Right cardiac atrium (tissue), 5 donors: Measurements from ENCODE around the gene CALHM6. TPM values are rescaled to one million over a fixed set of nuclear protein-coding genes. Genes with fewer than 3 reads are reported as not detected.

ENCODE experiments used
- ATAC-seq, 2 donors: fragments of 200-7000 bp; cut with Tn5 transposase; one replicate each; pipeline versions ENCODE4 v1.8.0 to v1.9.1; 2020; ENCODE audit warnings: moderate library complexity in 2 of 2, mild to moderate bottlenecking in 1 of 2
- DNase-seq, 3 donors: peaks; one replicate each; pipeline ENCODE4 v3.0.0-alpha.2; 2020
- H3K27ac ChIP-seq: one replicate; pipeline ENCODE4 v1.5.1; 2013; ENCODE audit warnings: mild to moderate bottlenecking, low read length, control low read depth, moderate library complexity
- H3K27me3 ChIP-seq: one replicate; pipeline ENCODE4 v1.6.1; 2013; ENCODE audit not compliant: control insufficient read depth, insufficient read depth
- H3K4me1 ChIP-seq: one replicate; pipeline ENCODE4 v1.6.1; 2013; ENCODE audit warnings: low read length; ENCODE audit not compliant: control insufficient read depth, insufficient read depth
- H3K4me3 ChIP-seq: one replicate; pipeline ENCODE4 v1.5.1; 2013; ENCODE audit warnings: low read length, control low read depth
- H3K9me3 ChIP-seq: one replicate; pipeline ENCODE4 v1.6.1; 2013; ENCODE audit warnings: low read length; ENCODE audit not compliant: control insufficient read depth
- WGBS: extraction: QIAGEN DNeasy Blood & Tissue Kit; methylation state at CpG from one replicate; pipeline ENCODE4 v1.1.7; 2013; 5-methylcytosine and 5-hydroxymethylcytosine counted together
- intact Hi-C, 4 donors: fragments of 100-400 bp; cut with DNase I; formaldehyde crosslinking; loops; one replicate each; pipeline versions ENCODE4 v1.11.0 to v1.14.0; 2022 to 2023
- polyA plus RNA-seq: library from polyadenylated mRNA; stranded (reverse); fragments of 200-250 nt; gene quantifications from one replicate; pipeline ENCODE4 v1.2.3, GENCODE V29; 2013
- total RNA-seq, 4 donors: library from RNA; stranded (reverse); fragmentation: NEBNext Ultra II Directional; extraction: Animal tissue kit (Norgen Biotek cat#: 25700); gene quantifications; one replicate each; pipeline ENCODE4 v1.2.1, GENCODE V29; 2021
- donor health status: healthy with polysubstance abuse.
- donor health status: DM: no; HTN: yes; CAD: no.
- donor health status: DM: no; HTN: no; CAD: no.
- donor health status: DM: no; HTN: yes; CAD: no; lungs with severe emphysema.
- donor health status: DM: yes; HTN: yes; CAD: no.

The CALHM6 gene
- total and polyA plus RNA-seq, 5 donors = 3.0 to 5.9 (median 4.1) TPM

GRCh38 chr6:116508527-116508926 is 47.4 kb downstream of the CALHM6 start:
- no peaks in the 10 kb centered on the region for H3K9me3 ChIP-seq
- H3K4me3 ChIP-seq = no peak overlapping the region
- intact Hi-C loops = no loop called here
- DNase-seq = no peak
- ATAC-seq = no peak
- H3K4me1 ChIP-seq = peaks cover 3% of the 10 kb centered on the region
- no peak overlapping the region for H3K27ac ChIP-seq
- no peaks in the 10 kb centered on the region for H3K27me3 ChIP-seq

DNA sequence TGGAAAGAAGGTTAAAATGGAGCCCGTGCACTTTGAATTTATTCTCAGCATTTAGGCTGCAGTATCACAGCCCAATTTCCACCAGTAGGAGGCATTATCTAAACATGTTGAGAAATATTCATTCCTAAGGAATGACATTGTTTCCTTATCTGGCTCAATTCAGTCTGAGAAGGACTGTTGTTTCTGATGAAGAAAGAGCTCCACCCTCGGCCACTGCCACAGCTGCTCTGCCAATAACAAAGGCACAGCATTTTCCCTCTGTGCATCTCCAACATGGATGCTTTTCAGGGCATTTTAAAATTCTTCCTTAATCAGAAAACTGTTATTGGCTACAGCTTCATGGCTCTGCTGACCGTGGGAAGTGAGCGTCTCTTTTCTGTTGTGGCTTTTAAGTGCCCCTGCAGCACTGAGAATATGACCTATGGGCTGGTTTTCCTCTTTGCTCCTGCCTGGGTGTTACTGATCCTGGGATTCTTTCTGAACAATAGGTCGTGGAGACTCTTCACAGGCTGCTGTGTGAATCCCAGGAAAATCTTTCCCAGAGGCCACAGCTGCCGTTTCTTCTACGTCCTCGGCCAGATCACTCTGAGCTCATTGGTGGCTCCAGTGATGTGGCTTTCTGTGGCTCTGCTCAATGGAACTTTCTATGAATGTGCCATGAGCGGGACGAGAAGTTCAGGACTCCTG is 50.4 kb downstream of the CALHM6 start, which contains the start of gene CALHM5:
TSS of gene CALHM5 (plus strand) at position 216 of the 687 bp plus-strand sequence. CDS start at position 274, 58 bp downstream.
- ATAC-seq = peak; percentile 94 to 98
- Histone ChIP-seq H3K4me3 (peak within 1 kb of the TSS; percentile 75), H3K27me3 (no peaks in the 10 kb centered on the region), H3K4me1 (peaks cover 5% of the 10 kb centered on the region), H3K27ac (peak within 1 kb of the TSS; percentile 99), H3K9me3 (no peaks in the 10 kb centered on the region)
- intact Hi-C loops = no loop called here
- peak; percentile 70 to 84 (median 72) for DNase-seq
- WGBS = 26% methylated on average over 10 of the region's 10 CpGs

DNA sequence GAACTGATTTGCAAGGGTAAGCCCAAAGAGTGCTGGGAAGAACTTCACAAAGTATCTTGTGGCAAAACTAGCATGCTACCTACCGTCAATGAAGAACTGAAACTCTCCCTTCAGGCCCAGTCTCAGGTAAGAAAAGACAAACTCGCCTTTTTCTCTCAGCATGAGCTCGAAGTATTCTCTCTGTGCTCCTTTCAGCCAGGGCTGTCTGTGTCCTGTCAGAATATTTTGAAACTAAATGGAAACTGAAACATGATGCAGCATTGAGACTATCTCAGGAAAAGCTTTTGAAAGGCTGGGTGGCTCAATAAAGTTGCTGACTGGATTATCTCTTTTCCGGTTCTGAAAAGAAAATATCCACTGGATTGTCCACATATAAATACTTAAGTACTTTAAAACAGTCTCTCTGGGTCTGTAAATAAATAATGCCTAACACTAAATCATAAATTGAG is 51.0 kb downstream of the CALHM6 start:
- DNase-seq (no peak), ATAC-seq (peak; percentile 78 to 82)
- peaks cover 5% of the 10 kb centered on the region for H3K4me1 ChIP-seq
- WGBS = 25% methylated on average over 4 of the region's 4 CpGs
- intact Hi-C loops = no loop called here
- H3K4me3 ChIP-seq = peak overlapping the region; percentile 75
- no peaks in the 10 kb centered on the region for H3K9me3 ChIP-seq
- peak overlapping the region; percentile 99 for H3K27ac ChIP-seq
- H3K27me3 ChIP-seq = no peaks in the 10 kb centered on the region

- no peak overlapping the region for H3K27ac ChIP-seq
- H3K9me3 ChIP-seq = no peaks in the 10 kb centered on the region
- no peak for DNase-seq
- ATAC-seq = no peak
- peaks cover 5% of the 10 kb centered on the region for H3K4me1 ChIP-seq
- intact Hi-C loops = no loop called here
- peak overlapping the region; percentile 75 for H3K4me3 ChIP-seq
- H3K27me3 ChIP-seq = no peaks in the 10 kb centered on the region
These were observed 51.6 kb downstream of the CALHM6 start for GRCh38 chr6:116512734-116513133.

Other genes starting within 250 kb of the CALHM6 start
- gene TSPYL4, start 207.3 kb upstream of the CALHM6 start, total RNA-seq = 10 to 100 TPM; 38.6 to 43.6 (median 41.9) TPM
- 21.4 TPM for gene TSPYL4, start 207.3 kb upstream of the CALHM6 start, polyA plus RNA-seq
- 10 to 100 TPM; 90.2 to 98.2 (median 96.3) TPM for gene TSPYL1, start 181.4 kb upstream of the CALHM6 start, total RNA-seq
- gene TSPYL1, start 181.4 kb upstream of the CALHM6 start, polyA plus RNA-seq = 34.9 TPM
- 10 to 100 TPM; 16.5 to 34.3 (median 24.9) TPM for gene DSE, start 90.4 kb upstream of the CALHM6 start, total RNA-seq
- gene DSE, start 90.4 kb upstream of the CALHM6 start, polyA plus RNA-seq = 6.9 TPM
- gene CALHM5, start 50.3 kb downstream of the CALHM6 start, total RNA-seq = 1 to 10 TPM; 2.0 to 2.8 (median 2.4) TPM
- 1.2 TPM for gene CALHM5, start 50.3 kb downstream of the CALHM6 start, polyA plus RNA-seq
- gene TRAPPC3L, start 84.3 kb downstream of the CALHM6 start, total RNA-seq = under 1 TPM; 0.20 to 0.32 (median 0.23) TPM
- gene TRAPPC3L, start 84.3 kb downstream of the CALHM6 start, polyA plus RNA-seq = 0.18 TPM
- gene CALHM4, start 92.4 kb downstream of the CALHM6 start, total RNA-seq = under 1 TPM in 1 of 4 donors, not detected in 3; 0.26 TPM
- gene CALHM4, start 92.4 kb downstream of the CALHM6 start, polyA plus RNA-seq = 0.20 TPM
- gene RWDD1, start 110.1 kb downstream of the CALHM6 start, total RNA-seq = 10 to 100 TPM; 57.2 to 68.6 (median 63.2) TPM
- 90.8 TPM for gene RWDD1, start 110.1 kb downstream of the CALHM6 start, polyA plus RNA-seq
- gene RSPH4A, start 155.1 kb downstream of the CALHM6 start, total RNA-seq = under 1 TPM; 0.15 to 0.72 (median 0.20) TPM
- gene RSPH4A, start 155.1 kb downstream of the CALHM6 start, polyA plus RNA-seq = 0.20 TPM
- gene ZUP1, start 207.4 kb downstream of the CALHM6 start, total RNA-seq = 1 to 10 TPM; 4.2 to 6.6 (median 4.5) TPM
- 3.5 TPM for gene ZUP1, start 207.4 kb downstream of the CALHM6 start, polyA plus RNA-seq
- 10 to 100 TPM; 11.4 to 15.2 (median 12.6) TPM for gene KPNA5, start 219.8 kb downstream of the CALHM6 start, total RNA-seq
- 3.1 TPM for gene KPNA5, start 219.8 kb downstream of the CALHM6 start, polyA plus RNA-seq